ENCODE results near the gene KCNMA1.

KCNMA1 gene

DNA sequence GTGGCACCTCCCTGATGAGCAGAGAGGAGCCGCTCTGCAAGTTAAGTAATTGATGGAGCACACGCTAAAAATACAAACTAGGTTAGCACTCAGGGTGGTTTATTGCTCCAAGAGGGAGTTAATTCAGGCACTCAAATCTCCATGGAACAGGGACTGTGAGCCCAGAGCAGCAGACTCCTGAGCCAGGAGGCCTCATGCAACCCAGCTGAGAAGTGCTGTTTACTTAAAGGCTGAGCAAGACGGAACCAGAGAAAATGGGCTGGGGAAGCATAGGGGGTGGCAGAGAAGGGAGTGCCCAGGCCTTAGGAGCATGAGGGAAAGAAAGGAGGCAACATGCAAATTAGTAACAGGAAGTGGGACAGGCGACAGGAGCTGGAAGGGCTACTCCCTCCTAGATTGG, 174.1 kb downstream of the KCNMA1 start:
- Histone ChIP-seq H3K4me3 (ENCODE audit: low read depth in 1 of 2, low read length in 1 of 2) (no peak overlapping the region), H3K4me1 (ENCODE audit: control insufficient read depth in 1 of 2, insufficient read depth in 1 of 2, low read depth in 1 of 2, low read length in 1 of 2) (no peaks in the 10 kb centered on the region), H3K27me3 (peaks cover 16% of the 10 kb centered on the region), H3K36me3 (no peaks in the 10 kb centered on the region), H3K27ac (no peak overlapping the region), H3K9me3 (no peaks in the 10 kb centered on the region)
- TF ChIP-seq, protein P1, sequence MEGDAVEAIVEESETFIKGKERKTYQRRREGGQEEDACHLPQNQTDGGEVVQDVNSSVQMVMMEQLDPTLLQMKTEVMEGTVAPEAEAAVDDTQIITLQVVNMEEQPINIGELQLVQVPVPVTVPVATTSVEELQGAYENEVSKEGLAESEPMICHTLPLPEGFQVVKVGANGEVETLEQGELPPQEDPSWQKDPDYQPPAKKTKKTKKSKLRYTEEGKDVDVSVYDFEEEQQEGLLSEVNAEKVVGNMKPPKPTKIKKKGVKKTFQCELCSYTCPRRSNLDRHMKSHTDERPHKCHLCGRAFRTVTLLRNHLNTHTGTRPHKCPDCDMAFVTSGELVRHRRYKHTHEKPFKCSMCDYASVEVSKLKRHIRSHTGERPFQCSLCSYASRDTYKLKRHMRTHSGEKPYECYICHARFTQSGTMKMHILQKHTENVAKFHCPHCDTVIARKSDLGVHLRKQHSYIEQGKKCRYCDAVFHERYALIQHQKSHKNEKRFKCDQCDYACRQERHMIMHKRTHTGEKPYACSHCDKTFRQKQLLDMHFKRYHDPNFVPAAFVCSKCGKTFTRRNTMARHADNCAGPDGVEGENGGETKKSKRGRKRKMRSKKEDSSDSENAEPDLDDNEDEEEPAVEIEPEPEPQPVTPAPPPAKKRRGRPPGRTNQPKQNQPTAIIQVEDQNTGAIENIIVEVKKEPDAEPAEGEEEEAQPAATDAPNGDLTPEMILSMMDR (IDR thresholded peaks at IDR 0.05) = no peak

DNA sequence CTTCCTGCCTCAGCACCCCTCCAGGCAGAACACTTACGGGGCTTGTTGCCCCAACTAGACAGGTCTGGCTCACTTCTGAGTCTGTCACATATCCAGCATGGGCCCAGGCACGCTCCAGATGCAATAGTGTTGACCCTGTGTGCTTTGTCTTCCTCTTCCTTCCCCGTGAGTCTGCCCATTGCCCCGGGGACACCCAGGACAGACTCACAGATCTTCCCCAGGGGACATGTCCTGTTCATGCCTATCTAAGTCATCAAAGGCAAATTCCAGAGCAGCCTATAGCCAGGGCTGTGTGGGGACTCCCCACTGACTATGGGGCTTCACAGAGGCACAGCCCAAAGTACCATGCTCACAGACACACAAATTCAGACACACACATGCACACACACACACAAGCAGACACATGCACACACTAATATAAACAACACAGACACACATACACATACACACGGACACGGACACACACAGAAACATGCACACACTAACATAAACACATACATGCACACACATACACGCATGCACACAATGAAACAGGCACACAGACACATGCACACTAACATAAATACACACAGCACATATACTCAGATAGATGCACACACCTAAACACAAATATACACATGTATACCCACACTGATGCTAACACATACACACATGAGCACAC, 175.8 kb downstream of the KCNMA1 start:
- Histone ChIP-seq H3K27ac (no peak overlapping the region), H3K4me3 (ENCODE audit: low read depth in 1 of 2, low read length in 1 of 2) (no peak overlapping the region), H3K9me3 (no peaks in the 10 kb centered on the region), H3K27me3 (peaks cover 17% of the 10 kb centered on the region), H3K36me3 (no peaks in the 10 kb centered on the region), H3K4me1 (ENCODE audit: control insufficient read depth in 1 of 2, insufficient read depth in 1 of 2, low read depth in 1 of 2, low read length in 1 of 2) (no peaks in the 10 kb centered on the region)
- TF ChIP-seq, protein P1 (IDR thresholded peaks at IDR 0.05) = no peak

DNA sequence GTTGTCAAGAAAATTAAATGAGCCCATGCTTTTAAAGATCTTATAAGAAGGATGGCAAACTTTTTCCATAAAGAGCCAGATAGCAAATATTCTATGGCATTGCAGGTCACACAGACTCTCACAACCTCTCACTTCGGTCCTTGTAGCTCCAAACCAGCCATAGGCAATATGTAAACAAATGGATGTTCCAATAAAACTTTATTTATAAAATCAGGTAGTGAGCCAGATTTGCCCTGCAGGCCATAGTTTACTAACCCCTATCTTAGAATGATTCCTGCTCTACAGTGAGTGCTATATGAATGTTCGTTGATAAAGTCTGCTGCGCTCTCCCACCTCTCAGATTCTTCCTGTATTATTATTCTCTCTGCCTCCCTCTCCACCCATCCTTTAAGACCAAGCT, 177.7 kb downstream of the KCNMA1 start:
- TF ChIP-seq, protein P1 (IDR thresholded peaks at IDR 0.05) = no peak
- no peaks in the 10 kb centered on the region for H3K9me3 ChIP-seq
- H3K4me1 ChIP-seq (ENCODE audit: control insufficient read depth in 1 of 2, insufficient read depth in 1 of 2, low read depth in 1 of 2, low read length in 1 of 2) = no peaks in the 10 kb centered on the region

DNA sequence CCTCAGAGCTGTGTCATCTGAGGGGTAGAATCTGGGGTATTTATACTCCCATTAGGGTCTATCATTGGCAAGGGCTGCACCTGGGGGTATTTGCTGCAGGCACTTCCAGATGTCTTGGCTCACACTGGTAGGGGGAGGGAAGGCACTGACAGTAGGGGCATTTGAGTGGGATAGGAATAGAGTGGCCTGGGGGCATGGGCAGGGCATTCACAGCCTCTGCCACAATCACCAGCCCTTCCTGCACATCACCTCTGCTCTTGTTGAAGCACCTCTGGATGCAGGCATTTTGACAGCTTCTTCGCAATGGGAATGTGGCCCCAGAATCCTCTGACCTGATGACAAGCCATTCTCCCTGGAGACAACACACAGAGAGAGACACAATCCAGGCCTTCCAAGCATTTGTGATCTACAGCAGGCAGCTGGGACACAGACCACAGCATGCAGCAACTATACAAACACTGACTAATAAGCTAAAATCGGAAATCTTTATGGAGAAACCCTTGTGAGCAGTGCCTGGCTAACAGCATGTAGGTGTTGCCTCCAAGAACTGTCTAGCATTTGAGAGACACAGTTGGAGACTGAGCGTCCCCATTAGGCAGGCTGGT, 178.5 kb downstream of the KCNMA1 start:
- TF ChIP-seq, protein P1 (IDR thresholded peaks at IDR 0.05) = no peak
- no peak overlapping the region for H3K4me3 ChIP-seq (ENCODE audit: low read depth in 1 of 2, low read length in 1 of 2)
- H3K36me3 ChIP-seq = no peaks in the 10 kb centered on the region
- H3K27me3 ChIP-seq = peaks cover 27% of the 10 kb centered on the region
- no peaks in the 10 kb centered on the region for H3K9me3 ChIP-seq
- no peaks in the 10 kb centered on the region for H3K4me1 ChIP-seq (ENCODE audit: control insufficient read depth in 1 of 2, insufficient read depth in 1 of 2, low read depth in 1 of 2, low read length in 1 of 2)
- no peak overlapping the region for H3K27ac ChIP-seq

More for the DNA sequence above, 177.7 kb downstream of the KCNMA1 start:
- Histone ChIP-seq H3K4me3 (ENCODE audit: low read depth in 1 of 2, low read length in 1 of 2) (no peak overlapping the region), H3K27ac (no peak overlapping the region), H3K27me3 (peaks cover 27% of the 10 kb centered on the region), H3K36me3 (no peaks in the 10 kb centered on the region)

DNA sequence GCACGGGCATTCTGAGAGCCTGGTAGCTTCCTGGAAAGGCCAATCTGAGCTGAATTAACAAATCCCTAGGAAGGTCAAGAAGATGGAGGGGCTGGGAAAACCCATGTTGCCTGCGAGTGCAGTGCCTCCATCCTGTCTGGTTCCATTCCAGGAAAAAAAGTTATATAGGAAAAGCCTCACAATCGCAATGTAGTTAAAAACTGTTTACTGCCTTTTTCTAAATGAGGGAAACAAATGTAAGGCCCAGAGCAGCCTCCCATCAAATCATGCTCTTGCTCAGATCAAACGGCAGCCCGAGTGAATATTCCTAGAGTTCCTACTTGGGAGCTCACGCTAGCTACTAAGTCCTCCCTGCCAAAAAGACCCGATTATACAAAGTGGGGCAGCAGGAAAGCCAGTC, 179.9 kb downstream of the KCNMA1 start:
- TF ChIP-seq, protein P1 (IDR thresholded peaks at IDR 0.05) = no peak
- Histone ChIP-seq H3K9me3 (no peaks in the 10 kb centered on the region), H3K4me1 (ENCODE audit: control insufficient read depth in 1 of 2, insufficient read depth in 1 of 2, low read depth in 1 of 2, low read length in 1 of 2) (no peaks in the 10 kb centered on the region), H3K4me3 (ENCODE audit: low read depth in 1 of 2, low read length in 1 of 2) (no peak overlapping the region), H3K27ac (no peak overlapping the region), H3K27me3 (peaks cover 24% of the 10 kb centered on the region), H3K36me3 (no peaks in the 10 kb centered on the region)
